Astrocyte of the spinal cord (primary cell): ENCODE data around the gene GPR52.

Source experiments
- DNase-seq: peaks from one replicate; pipeline ENCODE4 v3.0.0; 2011; ENCODE audit warnings: low read depth, low spot score
- H3K4me3 ChIP-seq: 2 replicates; pipeline ENCODE4 v1.5.1; 2011; ENCODE audit warnings: low read depth, mild to moderate bottlenecking, low read length, moderate library complexity
- in situ Hi-C: cut with HindIII; loops from 2 replicates; pipeline ENCODE4 v1.10.0; 2017; ENCODE audit warnings: low sequenced_read_pairs
- TF ChIP-seq, protein P1 (sequence below): IDR thresholded peaks from 2 replicates; pipeline ENCODE4 v1.5.1; 2012; ENCODE audit warnings: low read depth, mild to moderate bottlenecking, low read length, inconsistent platforms

The GPR52 gene

DNA sequence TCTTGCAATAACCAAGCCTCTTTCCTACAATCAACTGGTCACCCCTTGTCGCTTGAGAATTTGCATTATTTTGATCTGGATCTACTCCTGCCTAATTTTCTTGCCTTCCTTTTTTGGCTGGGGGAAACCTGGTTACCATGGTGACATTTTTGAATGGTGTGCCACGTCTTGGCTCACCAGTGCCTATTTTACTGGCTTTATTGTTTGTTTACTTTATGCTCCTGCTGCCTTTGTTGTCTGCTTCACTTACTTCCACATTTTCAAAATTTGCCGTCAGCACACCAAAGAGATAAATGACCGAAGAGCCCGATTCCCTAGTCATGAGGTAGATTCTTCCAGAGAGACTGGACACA is 743 bp downstream of the GPR52 start:
- H3K4me3 ChIP-seq = no peak overlapping the region
- TF ChIP-seq, protein P1, sequence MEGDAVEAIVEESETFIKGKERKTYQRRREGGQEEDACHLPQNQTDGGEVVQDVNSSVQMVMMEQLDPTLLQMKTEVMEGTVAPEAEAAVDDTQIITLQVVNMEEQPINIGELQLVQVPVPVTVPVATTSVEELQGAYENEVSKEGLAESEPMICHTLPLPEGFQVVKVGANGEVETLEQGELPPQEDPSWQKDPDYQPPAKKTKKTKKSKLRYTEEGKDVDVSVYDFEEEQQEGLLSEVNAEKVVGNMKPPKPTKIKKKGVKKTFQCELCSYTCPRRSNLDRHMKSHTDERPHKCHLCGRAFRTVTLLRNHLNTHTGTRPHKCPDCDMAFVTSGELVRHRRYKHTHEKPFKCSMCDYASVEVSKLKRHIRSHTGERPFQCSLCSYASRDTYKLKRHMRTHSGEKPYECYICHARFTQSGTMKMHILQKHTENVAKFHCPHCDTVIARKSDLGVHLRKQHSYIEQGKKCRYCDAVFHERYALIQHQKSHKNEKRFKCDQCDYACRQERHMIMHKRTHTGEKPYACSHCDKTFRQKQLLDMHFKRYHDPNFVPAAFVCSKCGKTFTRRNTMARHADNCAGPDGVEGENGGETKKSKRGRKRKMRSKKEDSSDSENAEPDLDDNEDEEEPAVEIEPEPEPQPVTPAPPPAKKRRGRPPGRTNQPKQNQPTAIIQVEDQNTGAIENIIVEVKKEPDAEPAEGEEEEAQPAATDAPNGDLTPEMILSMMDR = no peak
- DNase-seq = no peak
- in situ Hi-C loops = no loop called here

DNA sequence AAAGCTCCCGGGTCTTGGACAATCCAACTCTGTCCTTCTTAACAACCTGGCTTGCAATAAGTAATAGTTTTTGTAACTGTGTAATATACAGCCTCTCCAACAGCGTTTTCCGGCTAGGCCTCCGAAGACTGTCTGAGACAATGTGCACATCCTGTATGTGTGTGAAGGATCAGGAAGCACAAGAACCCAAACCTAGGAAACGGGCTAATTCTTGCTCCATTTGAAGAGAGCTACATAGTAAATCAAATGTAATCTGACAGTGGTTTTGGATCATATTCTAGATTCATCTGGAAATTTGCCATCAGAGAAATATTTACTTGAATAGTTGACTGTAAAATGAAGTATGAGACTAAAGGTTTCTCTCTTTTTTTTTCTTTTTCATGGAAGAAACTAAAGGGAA is 1.2 kb downstream of the GPR52 start:
- TF ChIP-seq, protein P1 = no peak
- H3K4me3 ChIP-seq = no peak overlapping the region
- no peak for DNase-seq
- in situ Hi-C loops = no loop called here

DNA sequence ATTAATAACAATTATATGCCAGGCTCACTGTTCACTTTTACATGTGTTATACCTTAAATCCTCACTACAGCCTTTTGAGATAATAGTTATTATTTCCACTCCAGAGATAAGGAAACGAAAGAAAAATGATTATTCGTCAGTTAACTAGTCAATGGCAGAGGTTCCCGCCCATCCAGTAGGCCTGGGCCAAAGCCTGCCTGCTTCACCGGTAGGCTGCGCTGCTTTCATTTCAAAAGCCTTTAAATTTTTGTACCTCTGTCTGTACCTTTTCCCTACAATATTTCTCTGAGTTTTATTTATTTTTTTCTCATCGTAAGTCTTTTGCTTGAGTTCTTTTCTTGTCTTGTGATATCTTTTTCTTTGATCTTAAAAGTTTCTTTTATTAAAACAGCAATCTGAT is 3.6 kb downstream of the GPR52 start:
- TF ChIP-seq, protein P1 = no peak
- in situ Hi-C loops = no loop called here
- no peak overlapping the region for H3K4me3 ChIP-seq
- DNase-seq = no peak

DNA sequence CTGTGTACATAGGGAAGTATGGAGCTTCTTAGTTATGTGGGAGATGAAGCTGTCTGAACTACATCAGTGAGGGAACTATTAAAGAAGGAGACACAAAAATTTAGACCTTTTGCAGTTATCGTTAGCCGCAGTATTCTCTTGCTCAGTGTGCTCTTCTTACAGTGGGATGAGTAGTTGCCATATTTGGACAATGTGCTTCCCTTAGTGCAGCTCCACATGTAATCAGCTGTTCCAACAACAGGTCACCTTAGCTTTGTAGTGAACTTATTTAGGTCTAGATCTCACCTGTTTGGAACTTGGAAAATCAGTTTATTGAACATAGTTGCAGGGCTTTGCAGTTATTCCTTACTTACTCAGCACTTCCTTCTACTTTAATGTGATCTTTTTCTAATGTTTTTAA is 18.1 kb downstream of the GPR52 start:
- no peak overlapping the region for H3K4me3 ChIP-seq
- DNase-seq = no peak
- TF ChIP-seq, protein P1 = no peak
- in situ Hi-C loops = no loop called here

DNA sequence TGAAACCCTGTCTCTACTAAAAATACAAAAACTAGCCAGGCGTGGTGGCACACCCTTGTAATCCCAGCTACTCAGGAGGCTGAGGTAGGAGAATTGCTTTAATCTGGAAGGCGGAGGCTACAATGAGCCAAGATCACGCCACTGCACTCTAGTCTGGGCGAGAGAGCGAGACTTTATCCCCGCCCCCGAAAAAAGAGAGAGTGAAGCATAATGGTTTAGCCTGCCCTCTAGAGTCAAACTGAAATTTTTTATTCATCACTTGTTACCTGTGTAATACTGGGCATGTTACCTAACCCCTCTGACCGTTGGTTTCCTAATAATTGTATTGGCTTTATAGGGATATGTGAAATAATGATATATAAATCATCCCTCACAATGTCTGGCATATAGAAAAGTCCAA is 18.8 kb downstream of the GPR52 start:
- TF ChIP-seq, protein P1 = no peak
- in situ Hi-C loops = no loop called here
- DNase-seq = no peak
- H3K4me3 ChIP-seq = no peak overlapping the region

DNA sequence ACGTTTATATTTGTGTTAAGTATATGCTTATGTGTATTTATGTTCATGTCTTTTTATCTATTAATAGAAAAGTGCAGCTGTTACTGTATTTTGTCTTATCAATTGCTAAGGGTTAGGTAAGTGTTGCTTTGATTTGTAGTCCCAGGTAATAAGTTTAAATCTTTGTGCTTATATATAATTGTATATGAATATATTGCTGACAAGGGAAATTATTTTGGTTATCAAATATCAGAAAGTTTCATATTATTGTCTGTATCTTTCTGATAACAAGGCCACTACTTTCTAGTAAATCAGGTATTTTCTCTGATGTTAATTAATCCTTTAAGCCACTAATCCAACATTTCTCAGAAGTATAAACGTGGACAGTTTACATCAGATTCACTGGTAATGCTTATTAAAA is 21.3 kb downstream of the GPR52 start:
- H3K4me3 ChIP-seq = no peak overlapping the region
- TF ChIP-seq, protein P1 = no peak
- in situ Hi-C loops = no loop called here
- DNase-seq = no peak

DNA sequence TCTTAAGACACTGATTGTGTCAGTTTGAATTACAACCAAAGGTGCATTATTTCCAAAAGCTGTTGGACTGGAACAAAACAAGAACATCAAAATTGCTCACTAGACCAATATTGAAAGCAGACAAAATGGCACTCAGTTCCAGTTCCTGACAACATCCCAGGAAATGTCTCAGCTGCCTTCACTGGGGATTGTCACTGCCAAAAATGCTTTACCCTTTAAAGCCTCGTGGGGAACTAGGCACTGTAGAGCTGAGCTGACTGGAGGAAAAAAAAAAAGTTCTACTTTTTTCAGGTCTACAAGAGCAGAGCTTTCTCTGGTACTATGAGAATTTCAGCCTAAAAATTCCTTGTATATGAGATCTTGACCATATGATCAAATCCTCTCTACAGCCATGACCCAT is 21.9 kb downstream of the GPR52 start:
- in situ Hi-C loops = no loop called here

More for the DNA sequence above, 21.9 kb downstream of the GPR52 start:
- no peak for DNase-seq
- TF ChIP-seq, protein P1 = no peak
- no peak overlapping the region for H3K4me3 ChIP-seq
